ACC112 (cell line): Measurements from ENCODE around the gene INSL3.
"Not testable (repeated sequence)": the region's sequence is repeated elsewhere in the genome, so short reads cannot be mapped to it uniquely, and the experiment has no call there.

Experiments used
- H2AFZ ChIP-seq: fragments of 200-600 bp; sonication (generic); one replicate; pipeline ENCODE4 v1.6.0; 2017; ENCODE audit warnings: antibody characterized with exemption, low read length; ENCODE audit not compliant: unreplicated experiment
- H3K27ac ChIP-seq: fragments of 200-600 bp; sonication (generic); 2 replicates; pipeline ENCODE4 v1.5.1; 2014; ENCODE audit warnings: low read depth, mild to moderate bottlenecking, antibody characterized with exemption, low read length, moderate library complexity
- H3K27me3 ChIP-seq: fragments of 200-600 bp; sonication (generic); 2 replicates; pipeline ENCODE4 v1.6.1; 2014; ENCODE audit warnings: mild to moderate bottlenecking, antibody characterized with exemption, low read length, moderate library complexity, mixed read lengths; ENCODE audit not compliant: insufficient read depth
- H3K36me3 ChIP-seq: fragments of 200-600 bp; sonication (generic); 2 replicates; pipeline ENCODE4 v1.6.1; 2016; ENCODE audit warnings: mild to moderate bottlenecking, antibody characterized with exemption, low read length, moderate library complexity, mixed read lengths; ENCODE audit not compliant: insufficient read depth
- H3K4me1 ChIP-seq: fragments of 200-600 bp; sonication (generic); one replicate; pipeline ENCODE4 v1.6.1; 2016; ENCODE audit warnings: low read length, mixed read lengths; ENCODE audit not compliant: insufficient read depth, unreplicated experiment, control insufficient read depth
- H3K4me3 ChIP-seq: fragments of 200-600 bp; sonication (generic); 2 replicates; pipeline ENCODE4 v1.5.1; 2014; ENCODE audit warnings: mild to moderate bottlenecking, low read depth, low read length
- H3K79me2 ChIP-seq: fragments of 200-600 bp; sonication (generic); one replicate; pipeline ENCODE4 v1.6.0; 2016; ENCODE audit warnings: low read length; ENCODE audit not compliant: control insufficient read depth, unreplicated experiment, insufficient read depth

The INSL3 gene

GRCh38 chr19:17795495-17795856, 25.8 kb downstream of the INSL3 start:
- no peak overlapping the region for H2AFZ ChIP-seq
- peaks cover 10% of the 10 kb centered on the region; the same call in 1 of the 2 replicates for H3K27me3 ChIP-seq
- peak overlapping the region; percentile 64; the same call in 1 of the 2 replicates for H3K4me3 ChIP-seq
- no peaks in the 10 kb centered on the region for H3K79me2 ChIP-seq
- H3K36me3 ChIP-seq: no peaks in the 10 kb centered on the region
- H3K27ac ChIP-seq: no peak overlapping the region
- H3K4me1 ChIP-seq: peaks cover 12% of the 10 kb centered on the region

DNA sequence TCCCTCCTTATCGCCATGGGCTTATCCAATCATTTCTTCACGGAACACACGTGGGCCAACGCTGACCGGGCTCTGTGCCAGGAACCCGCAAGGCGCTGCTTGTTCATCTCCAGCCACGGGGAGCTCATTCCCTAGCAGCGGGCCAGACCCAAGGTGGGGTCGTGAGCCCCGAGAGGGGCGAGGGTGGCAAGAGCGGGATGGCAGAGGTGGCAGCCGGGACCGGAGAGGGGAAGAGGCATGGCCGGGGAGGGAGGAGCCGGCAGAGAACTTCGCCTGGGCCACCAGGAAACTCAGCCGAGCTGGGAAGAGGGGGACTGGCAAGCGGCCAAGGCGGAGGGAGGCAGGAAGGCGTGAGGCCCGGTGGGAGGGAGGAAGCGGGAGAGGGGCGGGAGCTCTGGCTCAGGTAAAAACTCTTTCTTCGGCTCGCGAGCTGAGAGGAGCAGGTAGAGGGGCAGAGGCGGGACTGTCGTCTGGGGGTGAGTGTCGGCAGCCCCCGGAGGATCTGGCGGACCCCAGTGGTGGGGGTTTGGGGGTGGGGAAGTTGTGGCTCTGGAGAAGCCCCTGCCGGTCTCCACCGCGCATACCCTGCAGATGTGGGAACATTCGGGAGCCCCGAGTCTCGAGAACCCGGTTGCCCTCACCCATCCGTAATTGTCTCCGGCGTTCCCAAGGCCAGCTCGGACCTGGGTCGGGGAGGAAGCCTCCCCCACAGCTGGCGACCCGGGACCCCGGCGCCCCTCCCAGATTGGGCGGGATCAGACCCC, 26.4 kb downstream of the INSL3 start, which contains the start of gene B3GNT3:
TSS of gene B3GNT3 (plus strand) at position 408 of the 764 bp plus-strand sequence. CDS start 12,670 bp downstream, outside the sequence.
- H3K36me3 ChIP-seq: no peaks in the 10 kb centered on the region
- H3K79me2 ChIP-seq: no peaks in the 10 kb centered on the region
- peak within 1 kb of the TSS; percentile 59 for H2AFZ ChIP-seq
- peaks cover 10% of the 10 kb centered on the region; the same call in 1 of the 2 replicates for H3K27me3 ChIP-seq
- no peak within 1 kb of the TSS for H3K27ac ChIP-seq
- peaks cover 12% of the 10 kb centered on the region for H3K4me1 ChIP-seq
- peak within 1 kb of the TSS; percentile 64 for H3K4me3 ChIP-seq

- Histone ChIP-seq H3K4me3 (peak overlapping the region; percentile 64; the same call in 1 of the 2 replicates), H3K36me3 (no peaks in the 10 kb centered on the region), H3K79me2 (no peaks in the 10 kb centered on the region), H2AFZ (no peak overlapping the region), H3K27ac (no peak overlapping the region), H3K27me3 (peaks cover 10% of the 10 kb centered on the region; the same call in 1 of the 2 replicates), H3K4me1 (peaks cover 12% of the 10 kb centered on the region)
Observed at GRCh38 chr19:17794412-17794730, 26.9 kb downstream of the INSL3 start.

- H3K27me3 ChIP-seq: peaks cover 7% of the 10 kb centered on the region; the same call in 1 of the 2 replicates
- H3K27ac ChIP-seq: no peak overlapping the region
- peaks cover 6% of the 10 kb centered on the region for H3K4me1 ChIP-seq
- H2AFZ ChIP-seq: no peak overlapping the region
- H3K36me3 ChIP-seq: no peaks in the 10 kb centered on the region
- H3K79me2 ChIP-seq: no peaks in the 10 kb centered on the region
- no peak overlapping the region for H3K4me3 ChIP-seq
Observed at GRCh38 chr19:17790059-17790780, 31.1 kb downstream of the INSL3 start.

- H3K36me3 ChIP-seq: no peaks in the 10 kb centered on the region
- no peak overlapping the region for H3K27ac ChIP-seq
- no peaks in the 10 kb centered on the region for H3K79me2 ChIP-seq
- no peak overlapping the region for H2AFZ ChIP-seq
- no peak overlapping the region for H3K4me3 ChIP-seq
- H3K4me1 ChIP-seq: no peaks in the 10 kb centered on the region
- no peaks in the 10 kb centered on the region for H3K27me3 ChIP-seq
Observed at GRCh38 chr19:17788632-17789031, 32.7 kb downstream of the INSL3 start.

- Histone ChIP-seq H2AFZ (no peak overlapping the region), H3K36me3 (no peaks in the 10 kb centered on the region), H3K4me3 (no peak overlapping the region), H3K27ac (no peak overlapping the region), H3K4me1 (no peaks in the 10 kb centered on the region), H3K79me2 (no peaks in the 10 kb centered on the region), H3K27me3 (no peaks in the 10 kb centered on the region)
Observed at GRCh38 chr19:17787274-17787913, 33.9 kb downstream of the INSL3 start.

DNA sequence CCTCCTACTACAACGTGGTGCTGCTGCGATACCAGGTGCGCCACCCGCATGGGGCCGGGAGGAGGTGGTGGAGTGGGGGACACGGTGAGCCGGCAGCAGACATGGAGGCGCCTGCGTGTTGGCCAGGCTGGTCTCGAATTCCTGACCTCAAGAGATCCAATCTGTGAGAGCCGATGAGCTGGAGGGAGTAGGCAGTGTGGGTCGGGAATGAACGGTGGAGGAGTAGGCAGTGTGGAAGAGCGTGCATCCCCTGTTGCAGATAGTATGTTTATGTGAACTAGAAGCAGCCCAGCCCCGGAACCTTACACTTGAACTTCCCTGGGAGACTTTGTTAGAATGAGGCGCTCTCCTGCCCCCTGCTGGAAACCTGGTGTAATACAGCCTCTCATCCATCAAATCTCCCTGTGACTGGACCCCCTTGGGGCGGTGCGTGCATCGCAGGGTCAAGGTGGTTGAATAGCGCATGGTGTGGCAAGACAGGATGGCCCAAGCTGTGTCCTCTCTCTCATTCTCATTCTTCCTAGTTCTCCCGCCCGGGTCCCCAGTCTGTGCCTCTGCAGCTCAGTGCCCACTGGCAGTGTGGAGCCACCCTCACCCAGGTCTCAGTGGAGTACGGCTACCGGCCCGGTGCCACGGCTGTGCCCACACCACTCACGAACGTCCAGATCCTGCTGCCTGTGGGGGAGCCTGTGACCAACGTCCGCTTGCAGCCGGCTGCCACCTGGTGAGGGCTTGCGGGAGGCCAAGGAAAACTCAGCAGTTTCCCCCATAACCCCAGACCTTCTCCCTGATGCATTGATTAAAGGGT, 36.9 kb downstream of the INSL3 start:
- no peak overlapping the region for H3K4me3 ChIP-seq
- no peaks in the 10 kb centered on the region for H3K4me1 ChIP-seq
- no peaks in the 10 kb centered on the region for H3K79me2 ChIP-seq
- no peak overlapping the region for H2AFZ ChIP-seq
- no peaks in the 10 kb centered on the region for H3K27me3 ChIP-seq
- no peak overlapping the region for H3K27ac ChIP-seq
- H3K36me3 ChIP-seq: no peaks in the 10 kb centered on the region

DNA sequence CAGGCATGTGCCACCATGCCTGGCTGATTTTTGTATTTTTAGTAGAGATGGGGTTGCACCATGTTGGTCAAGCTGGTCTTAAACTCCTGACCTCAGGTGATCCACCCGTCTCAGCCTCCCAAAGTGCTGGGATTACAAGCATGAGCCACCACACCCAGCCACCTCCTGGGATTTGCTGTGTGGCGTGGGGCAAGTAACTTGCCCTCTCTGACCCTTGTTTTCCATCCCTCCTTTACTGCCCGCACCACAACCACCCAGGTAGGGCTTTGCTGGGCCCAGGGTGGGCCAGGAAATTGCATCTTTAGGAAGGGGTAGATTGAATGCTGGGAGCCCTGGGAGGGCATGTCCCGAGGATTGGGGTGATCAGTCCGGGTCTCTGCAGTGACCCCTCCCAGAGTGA, 37.6 kb downstream of the INSL3 start:
- not testable (repeated sequence) for H3K4me3 ChIP-seq, H2AFZ ChIP-seq, H3K79me2 ChIP-seq, H3K36me3 ChIP-seq, H3K27me3 ChIP-seq, H3K27ac ChIP-seq, H3K4me1 ChIP-seq

GRCh38 chr19:17780781-17781180, 40.5 kb downstream of the INSL3 start:
- no peaks in the 10 kb centered on the region for H3K4me1 ChIP-seq
- H3K36me3 ChIP-seq: no peaks in the 10 kb centered on the region
- H3K79me2 ChIP-seq: no peaks in the 10 kb centered on the region
- H3K27ac ChIP-seq: no peak overlapping the region
- H2AFZ ChIP-seq: no peak overlapping the region
- no peak overlapping the region for H3K4me3 ChIP-seq
- no peaks in the 10 kb centered on the region for H3K27me3 ChIP-seq
